Calu3 (cell line): ENCODE data around the gene SYCE1L. TPM values are rescaled to one million over a fixed set of nuclear protein-coding genes. Genes with fewer than 3 reads are reported as not detected.

ENCODE experiments used
- BruUV-seq: library from RNA; stranded (reverse); fragments of 400-500 nt; replicated peaks from 2 replicates; lab custom pipeline; 2021; lab: Mats Ljungman, UMichigan
- CTCF ChIA-PET: fragments of 300-600 bp; sonication (Branson Sonifier 250); formaldehyde crosslinking; loops from one replicate; lab custom pipeline; 2022; ENCODE audit warnings: antibody characterized with exemption; lab: Charles Lee
- DNase-seq: peaks from one replicate; pipeline ENCODE4 v3.0.0; 2022
- H3K27ac Mint-ChIP-seq: one replicate; pipeline ENCODE4 v1.8.0; 2022; ENCODE audit warnings: mixed read lengths; ENCODE audit not compliant: unreplicated experiment
- H3K27me3 Mint-ChIP-seq: one replicate; pipeline ENCODE4 v1.8.0; 2022; ENCODE audit warnings: mixed read lengths; ENCODE audit not compliant: unreplicated experiment
- H3K36me3 Mint-ChIP-seq: one replicate; pipeline ENCODE4 v1.8.0; 2022; ENCODE audit warnings: mild to moderate bottlenecking, moderate library complexity, mixed read lengths; ENCODE audit not compliant: insufficient read depth, unreplicated experiment
- H3K4me1 Mint-ChIP-seq: one replicate; pipeline ENCODE4 v1.8.0; 2022; ENCODE audit warnings: mild to moderate bottlenecking, low read depth, mixed read lengths; ENCODE audit not compliant: unreplicated experiment
- H3K4me3 Mint-ChIP-seq: one replicate; pipeline ENCODE4 v1.8.0; 2022; ENCODE audit warnings: mild to moderate bottlenecking, low read depth, moderate library complexity, mixed read lengths; ENCODE audit not compliant: unreplicated experiment
- H3K9me3 Mint-ChIP-seq: one replicate; pipeline ENCODE4 v1.8.0; 2022; ENCODE audit warnings: low read depth, mixed read lengths; ENCODE audit not compliant: unreplicated experiment
- CTCF ChIP-seq: fragments of 200-600 bp; IDR thresholded peaks from one replicate; pipeline ENCODE4 v1.8.0; 2022; ENCODE audit warnings: antibody characterized with exemption; ENCODE audit not compliant: unreplicated experiment
- intact Hi-C: fragments of 100-400 bp; cut with micrococcal nuclease; formaldehyde crosslinking; loops from one replicate; pipeline ENCODE4 v1.10.0; 2022; ENCODE audit not compliant: unreplicated experiment
- total RNA-seq: library from RNA; stranded (reverse); gene quantifications from 2 replicates; pipeline ENCODE4 v1.2.3, GENCODE V29; 2022

Gene SYCE1L
- total RNA-seq, 1 experiment from 2014 or later = 6.2 TPM

GRCh38 chr16:77207030-77207429 is 7.8 kb downstream of the SYCE1L start:
- Mint-ChIP-seq H3K9me3 (peaks cover 2% of the 10 kb centered on the region), H3K27me3 (no peaks in the 10 kb centered on the region), H3K27ac (no peak overlapping the region), H3K4me3 (no peak overlapping the region), H3K36me3 (peaks cover 8% of the 10 kb centered on the region), H3K4me1 (peaks cover 8% of the 10 kb centered on the region)
- no peak for DNase-seq
- CTCF ChIA-PET = interaction anchor here (0.7 kb wide), 1 partner anchor 533 kb away, joined by 7 read pairs; no protein-coding TSS in a partner anchor
- TF ChIP-seq CTCF = no peak
- no TSS peak for BruUV-seq
- intact Hi-C loops = no loop called here

- no peak overlapping the region for H3K27ac Mint-ChIP-seq
- BruUV-seq = no TSS peak
- peaks cover 12% of the 10 kb centered on the region for H3K4me1 Mint-ChIP-seq
- intact Hi-C loops = no loop called here
- CTCF ChIA-PET = no interaction called here
- no peak for TF ChIP-seq CTCF
- H3K9me3 Mint-ChIP-seq = peaks cover 2% of the 10 kb centered on the region
- no peak for DNase-seq
- peaks cover 19% of the 10 kb centered on the region for H3K36me3 Mint-ChIP-seq
- no peaks in the 10 kb centered on the region for H3K27me3 Mint-ChIP-seq
- H3K4me3 Mint-ChIP-seq = no peak overlapping the region
Observed at GRCh38 chr16:77208382-77208781, 9.2 kb downstream of the SYCE1L start.

DNA sequence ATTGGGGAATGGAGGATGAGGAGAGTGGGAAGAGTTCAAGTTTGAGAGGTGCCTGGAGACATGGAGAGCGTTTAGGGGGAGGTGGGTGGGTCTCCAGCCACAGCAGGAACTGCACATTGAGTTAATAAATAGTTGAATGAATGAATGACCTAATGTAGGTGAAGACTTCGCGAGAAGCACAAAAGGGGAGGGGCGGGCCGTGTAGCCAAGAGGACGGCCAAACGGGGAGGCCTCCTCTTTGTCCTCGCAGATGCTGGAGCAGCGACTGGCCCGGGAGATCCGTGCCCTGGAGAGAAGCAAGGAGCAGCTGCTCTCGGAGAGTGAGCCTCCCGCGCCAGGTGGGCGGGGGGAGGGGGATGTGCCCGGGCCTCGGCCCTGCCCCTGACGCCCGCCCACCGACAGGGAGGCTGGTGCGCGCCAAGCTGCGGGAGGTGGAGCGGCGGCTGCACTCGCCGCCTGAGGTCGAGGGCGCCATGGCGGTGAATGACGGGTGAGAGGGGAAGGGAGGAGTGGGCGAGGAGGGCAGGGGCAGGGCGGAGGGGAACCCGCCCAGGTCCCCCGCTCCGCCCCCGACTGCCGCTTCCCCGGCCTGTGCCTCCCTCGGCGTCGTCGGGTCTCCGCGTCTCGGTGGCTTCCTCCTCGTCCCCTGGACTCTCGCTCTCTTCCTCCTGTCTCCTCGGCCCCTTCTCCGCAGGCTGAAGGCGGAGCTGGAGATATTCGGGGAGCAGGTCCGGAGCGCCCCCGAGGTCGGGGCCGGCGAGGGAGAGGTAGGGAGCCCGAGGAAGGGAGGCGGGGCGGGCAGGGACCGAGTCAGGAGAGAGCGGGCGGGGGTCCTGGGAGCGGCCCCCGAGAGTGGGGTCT is 12.9 kb downstream of the SYCE1L start:
- no peak for TF ChIP-seq CTCF
- intact Hi-C loops = no loop called here
- Mint-ChIP-seq H3K9me3 (peaks cover 2% of the 10 kb centered on the region), H3K4me3 (peak overlapping the region; percentile 74), H3K27me3 (no peaks in the 10 kb centered on the region), H3K27ac (peak overlapping the region; percentile 79), H3K4me1 (peaks cover 18% of the 10 kb centered on the region), H3K36me3 (peaks cover 22% of the 10 kb centered on the region)
- peak; percentile 83 for DNase-seq
- CTCF ChIA-PET = interaction anchor here (1.0 kb wide), 1 partner anchor 41 kb away, joined by 3 read pairs; no protein-coding TSS in a partner anchor
- TSS peak; percentile 58 for BruUV-seq

DNA sequence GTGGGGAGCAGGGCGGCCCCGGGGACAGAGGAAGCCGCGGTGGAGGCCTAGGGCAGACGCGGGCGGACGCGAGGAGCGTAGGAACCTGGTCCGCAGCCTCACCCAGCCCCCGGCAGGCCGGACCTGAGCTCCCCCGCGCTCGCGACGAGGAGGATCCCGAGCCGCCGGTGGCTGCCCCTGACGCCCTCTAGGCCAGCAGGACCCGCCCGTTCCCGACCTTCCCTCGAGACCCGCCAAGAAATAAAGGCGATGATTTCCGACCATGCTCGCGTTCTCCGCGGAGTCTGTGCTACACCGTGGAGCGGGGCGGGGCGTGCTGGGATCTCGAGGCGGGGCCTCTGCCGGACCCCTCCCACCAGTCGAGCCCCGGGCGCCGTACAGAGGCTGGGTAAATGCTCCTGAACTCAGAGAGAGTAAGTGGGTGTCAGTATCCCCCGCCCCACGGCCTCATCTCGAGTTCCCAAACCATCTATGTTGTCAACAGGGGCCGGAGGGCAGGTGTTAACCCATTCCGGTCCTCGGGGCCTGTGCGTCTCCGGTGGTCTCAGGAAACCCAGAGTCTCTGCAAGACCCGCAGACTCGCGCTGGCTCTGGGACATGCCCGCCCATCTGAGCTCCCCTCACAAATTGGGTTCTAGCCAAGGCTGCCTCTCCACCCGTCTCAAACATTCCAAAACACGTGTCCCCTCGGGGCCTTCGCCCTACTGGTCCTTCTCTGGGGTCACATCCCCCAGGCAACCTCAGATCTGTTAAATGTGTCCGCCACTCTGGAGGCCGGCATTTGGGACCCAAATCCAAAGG is 13.7 kb downstream of the SYCE1L start:
- Mint-ChIP-seq H3K4me3 (peak overlapping the region; percentile 74), H3K9me3 (peaks cover 2% of the 10 kb centered on the region), H3K36me3 (peaks cover 22% of the 10 kb centered on the region), H3K27ac (peak overlapping the region; percentile 9), H3K27me3 (no peaks in the 10 kb centered on the region), H3K4me1 (peaks cover 18% of the 10 kb centered on the region)
- peak; percentile 79 for DNase-seq
- intact Hi-C loops = no loop called here
- no peak for TF ChIP-seq CTCF
- no TSS peak for BruUV-seq
- CTCF ChIA-PET = interaction anchor here (1.0 kb wide), 1 partner anchor 42 kb away, joined by 3 read pairs; no protein-coding TSS in a partner anchor
